ENCODE data around the gene AVEN. TPM values are rescaled to one million over a fixed set of nuclear protein-coding genes. Genes with fewer than 3 reads are reported as not detected.

The AVEN gene
- polyA plus RNA-seq, 1 donor (not counting 4 experiments of a cell fraction or from before 2014, with no cell fraction given) = 16.6 TPM

DNA sequence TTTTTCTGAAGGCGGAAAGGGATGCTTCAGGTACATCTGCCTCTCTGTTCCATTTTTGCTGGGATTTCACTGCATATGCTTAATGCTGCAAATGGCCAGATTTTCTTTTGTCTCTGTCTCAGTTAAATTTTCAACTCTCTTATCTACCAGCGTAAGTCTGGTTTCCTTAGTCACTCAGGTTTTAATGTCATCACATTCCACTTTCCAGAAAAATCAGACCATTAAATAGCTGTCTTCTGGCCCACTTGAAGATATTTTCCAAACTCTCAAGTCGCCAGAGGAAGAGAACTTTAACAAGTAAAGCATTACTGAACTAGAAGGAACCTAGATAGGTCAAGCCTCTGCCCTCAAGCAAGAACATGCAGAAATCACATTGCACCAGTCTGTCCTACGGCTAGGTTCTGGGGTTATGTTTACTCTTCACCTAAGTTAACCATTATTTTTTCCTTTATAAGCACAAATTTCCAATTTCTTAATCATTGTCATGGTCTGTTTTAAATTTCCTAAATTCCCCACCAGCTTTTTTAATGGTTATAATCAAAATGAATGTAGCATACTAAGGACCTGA, 26.5 kb downstream of the AVEN start:
- Histone ChIP-seq H3K9me1 (ENCODE audit: control insufficient read depth, extremely low read depth, insufficient read depth, low read length) (no peaks in the 10 kb centered on the region), H2AFZ (ENCODE audit: control insufficient read depth, low read length) (no peak overlapping the region), H3K79me2 (ENCODE audit: control insufficient read depth, insufficient read depth, low read length) (no peaks in the 10 kb centered on the region), H3K9ac (ENCODE audit: control insufficient read depth, extremely low read depth, insufficient read depth, low read length) (no peak overlapping the region), H3K4me1 (ENCODE audit: control insufficient read depth, extremely low read depth, insufficient read depth, low read length) (no peaks in the 10 kb centered on the region), H3K27me3 (ENCODE audit: control insufficient read depth, extremely low read depth, insufficient read depth, low read length) (no peaks in the 10 kb centered on the region), H3K9me3 (ENCODE audit: control insufficient read depth, low read depth, low read length) (no peaks in the 10 kb centered on the region), H3K4me2 (ENCODE audit: control insufficient read depth, extremely low read depth, insufficient read depth, low read depth, low read length) (no peak overlapping the region), H3K4me3 (ENCODE audit: control insufficient read depth in 2 of 3, extremely low read depth in 1 of 3, insufficient read depth in 2 of 3, low read depth in 1 of 3, low read length in 3 of 3) (no peak overlapping the region), H3K27ac (ENCODE audit: control insufficient read depth, insufficient read depth, low read length) (no peak overlapping the region), H4K20me1 (ENCODE audit: control insufficient read depth, extremely low read depth, insufficient read depth, low read length) (no peaks in the 10 kb centered on the region), H3K36me3 (ENCODE audit: control insufficient read depth in 2 of 2, extremely low read depth in 1 of 2, insufficient read depth in 2 of 2, low read length in 2 of 2) (no peaks in the 10 kb centered on the region)
- no peak for TF ChIP-seq EZH2 (IDR thresholded peaks at IDR 0.05; ENCODE audit: low read length)
- TF ChIP-seq, protein P1, sequence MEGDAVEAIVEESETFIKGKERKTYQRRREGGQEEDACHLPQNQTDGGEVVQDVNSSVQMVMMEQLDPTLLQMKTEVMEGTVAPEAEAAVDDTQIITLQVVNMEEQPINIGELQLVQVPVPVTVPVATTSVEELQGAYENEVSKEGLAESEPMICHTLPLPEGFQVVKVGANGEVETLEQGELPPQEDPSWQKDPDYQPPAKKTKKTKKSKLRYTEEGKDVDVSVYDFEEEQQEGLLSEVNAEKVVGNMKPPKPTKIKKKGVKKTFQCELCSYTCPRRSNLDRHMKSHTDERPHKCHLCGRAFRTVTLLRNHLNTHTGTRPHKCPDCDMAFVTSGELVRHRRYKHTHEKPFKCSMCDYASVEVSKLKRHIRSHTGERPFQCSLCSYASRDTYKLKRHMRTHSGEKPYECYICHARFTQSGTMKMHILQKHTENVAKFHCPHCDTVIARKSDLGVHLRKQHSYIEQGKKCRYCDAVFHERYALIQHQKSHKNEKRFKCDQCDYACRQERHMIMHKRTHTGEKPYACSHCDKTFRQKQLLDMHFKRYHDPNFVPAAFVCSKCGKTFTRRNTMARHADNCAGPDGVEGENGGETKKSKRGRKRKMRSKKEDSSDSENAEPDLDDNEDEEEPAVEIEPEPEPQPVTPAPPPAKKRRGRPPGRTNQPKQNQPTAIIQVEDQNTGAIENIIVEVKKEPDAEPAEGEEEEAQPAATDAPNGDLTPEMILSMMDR (optimal IDR thresholded peaks at IDR 0.05 in 1 of 3, IDR thresholded peaks at IDR 0.05 in 1 of 3, conservative IDR thresholded peaks at IDR 0.05 in 1 of 3; ENCODE audit: extremely low read depth in 1 of 3, insufficient read depth in 2 of 3, low read length in 3 of 3) = no peak
- no peak for FAIRE-seq
- dilution Hi-C loops (cut with MboI; ENCODE audit: extremely low pct_ligation_motif_present, low sequenced_read_pairs) = no loop called here
- no peak for DNase-seq (ENCODE audit: low read depth, low spot score)

DNA sequence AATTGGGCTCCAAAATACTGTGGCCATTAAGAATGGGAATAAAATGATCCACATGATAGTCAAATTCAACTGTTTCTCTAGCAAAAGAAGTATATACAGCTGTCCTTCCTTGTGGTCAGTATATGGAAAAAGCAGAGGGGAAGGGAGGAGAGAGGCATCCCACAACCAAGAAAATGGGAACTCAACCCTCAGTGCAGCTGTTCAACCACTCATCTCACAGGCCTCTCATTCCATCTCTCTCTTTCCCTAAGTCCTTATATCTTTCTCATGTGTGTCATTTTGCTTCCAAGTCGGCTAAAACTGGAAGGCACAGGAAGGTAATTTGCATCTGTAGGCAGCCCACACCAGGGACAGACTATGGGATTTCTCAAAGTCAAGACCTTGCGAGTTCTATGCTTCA, 27.5 kb downstream of the AVEN start:
- H3K36me3 ChIP-seq (ENCODE audit: control insufficient read depth in 2 of 2, extremely low read depth in 1 of 2, insufficient read depth in 2 of 2, low read length in 2 of 2) = no peaks in the 10 kb centered on the region
- TF ChIP-seq EZH2 (IDR thresholded peaks at IDR 0.05; ENCODE audit: low read length) = no peak
- TF ChIP-seq, protein P1 (optimal IDR thresholded peaks at IDR 0.05 in 1 of 3, IDR thresholded peaks at IDR 0.05 in 1 of 3, conservative IDR thresholded peaks at IDR 0.05 in 1 of 3; ENCODE audit: extremely low read depth in 1 of 3, insufficient read depth in 2 of 3, low read length in 3 of 3) = no peak
- H3K79me2 ChIP-seq (ENCODE audit: control insufficient read depth, insufficient read depth, low read length) = no peaks in the 10 kb centered on the region
- FAIRE-seq (no peak), DNase-seq (ENCODE audit: low read depth, low spot score) (no peak)
- H3K4me2 ChIP-seq (ENCODE audit: control insufficient read depth, extremely low read depth, insufficient read depth, low read depth, low read length) = no peak overlapping the region
- H2AFZ ChIP-seq (ENCODE audit: control insufficient read depth, low read length) = no peak overlapping the region
- no peaks in the 10 kb centered on the region for H3K4me1 ChIP-seq (ENCODE audit: control insufficient read depth, extremely low read depth, insufficient read depth, low read length)
- dilution Hi-C loops (cut with MboI; ENCODE audit: extremely low pct_ligation_motif_present, low sequenced_read_pairs) = no loop called here
- no peaks in the 10 kb centered on the region for H3K9me3 ChIP-seq (ENCODE audit: control insufficient read depth, low read depth, low read length)
- H3K9ac ChIP-seq (ENCODE audit: control insufficient read depth, extremely low read depth, insufficient read depth, low read length) = no peak overlapping the region
- no peaks in the 10 kb centered on the region for H4K20me1 ChIP-seq (ENCODE audit: control insufficient read depth, extremely low read depth, insufficient read depth, low read length)
- H3K27me3 ChIP-seq (ENCODE audit: control insufficient read depth, extremely low read depth, insufficient read depth, low read length) = no peaks in the 10 kb centered on the region
- H3K27ac ChIP-seq (ENCODE audit: control insufficient read depth, insufficient read depth, low read length) = no peak overlapping the region
- H3K4me3 ChIP-seq (ENCODE audit: control insufficient read depth in 2 of 3, extremely low read depth in 1 of 3, insufficient read depth in 2 of 3, low read depth in 1 of 3, low read length in 3 of 3) = no peak overlapping the region
- H3K9me1 ChIP-seq (ENCODE audit: control insufficient read depth, extremely low read depth, insufficient read depth, low read length) = no peaks in the 10 kb centered on the region
